VCaP (cell line): ENCODE data around the gene SIN3B.
"Not testable (repeated sequence)": the region's sequence is repeated elsewhere in the genome, so short reads cannot be mapped to it uniquely, and the experiment has no call there.

Experiments
- H3K27ac ChIP-seq: fragments of 450-650 bp; 2 replicates; pipeline ENCODE4 v1.5.1; 2017
- CTCF ChIP-seq: fragments of 450-650 bp; conservative IDR thresholded peaks from 2 replicates; pipeline ENCODE4 v1.5.1; 2017; ENCODE audit warnings: mild to moderate bottlenecking, moderate library complexity

SIN3B gene

GRCh38 chr19:16791942-16792341, 37.3 kb upstream of the SIN3B start:
- no peak for TF ChIP-seq CTCF
- H3K27ac ChIP-seq = no peak overlapping the region

GRCh38 chr19:16794456-16795441, 34.4 kb upstream of the SIN3B start:
- TF ChIP-seq CTCF = no peak
- no peak overlapping the region for H3K27ac ChIP-seq

- TF ChIP-seq CTCF = no peak
- H3K27ac ChIP-seq = no peak overlapping the region
Observed at GRCh38 chr19:16795731-16796130, 33.5 kb upstream of the SIN3B start.

- TF ChIP-seq CTCF = no peak
- H3K27ac ChIP-seq = no peak overlapping the region
Observed at GRCh38 chr19:16797876-16798275, 31.3 kb upstream of the SIN3B start.

- H3K27ac ChIP-seq = not testable (repeated sequence)
Observed at GRCh38 chr19:16798326-16798725, 30.9 kb upstream of the SIN3B start.

GRCh38 chr19:16799740-16800139, 29.5 kb upstream of the SIN3B start:
- no peak overlapping the region for H3K27ac ChIP-seq
- no peak for TF ChIP-seq CTCF

- no peak for TF ChIP-seq CTCF
Observed at GRCh38 chr19:16801600-16802013, 27.6 kb upstream of the SIN3B start.

GRCh38 chr19:16804176-16804575, 25.0 kb upstream of the SIN3B start:
- no peak for TF ChIP-seq CTCF
- H3K27ac ChIP-seq = no peak overlapping the region

More at GRCh38 chr19:16801600-16802013, 27.6 kb upstream of the SIN3B start:
- no peak overlapping the region for H3K27ac ChIP-seq
